Measurements from ENCODE around the gene CAPN11.
"Not testable (repeated sequence)": the region's sequence is repeated elsewhere in the genome, so short reads cannot be mapped to it uniquely, and the experiment has no call there.

CAPN11 gene

DNA sequence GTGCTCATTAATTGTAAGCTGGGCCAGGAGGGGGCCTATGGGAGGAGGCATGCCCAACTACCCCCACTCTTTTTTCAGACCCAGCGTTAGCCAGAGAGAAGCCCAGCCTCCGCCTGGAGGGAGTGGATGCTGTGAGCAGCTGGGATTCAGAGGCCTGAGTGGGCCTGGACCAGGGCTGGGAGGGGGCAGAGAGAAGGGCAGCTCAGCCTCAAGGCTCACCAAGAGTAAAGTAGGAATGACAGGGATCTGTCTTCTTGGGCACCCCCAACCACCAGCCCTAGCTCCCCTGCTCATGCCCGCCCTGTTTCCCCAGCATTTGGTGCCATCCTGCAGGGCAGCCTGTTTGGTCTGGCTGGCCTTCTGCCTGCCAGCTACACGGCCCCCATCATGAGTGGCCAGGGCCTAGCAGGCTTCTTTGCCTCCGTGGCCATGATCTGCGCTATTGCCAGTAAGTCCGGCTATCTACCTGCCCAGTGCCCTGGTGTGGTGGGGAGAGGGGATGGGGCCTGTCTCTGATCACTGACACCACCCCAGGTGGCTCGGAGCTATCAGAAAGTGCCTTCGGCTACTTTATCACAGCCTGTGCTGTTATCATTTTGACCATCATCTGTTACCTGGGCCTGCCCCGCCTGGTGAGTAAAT, 71.5 kb downstream of the CAPN11 start:
- no peak for DNase-seq

DNA sequence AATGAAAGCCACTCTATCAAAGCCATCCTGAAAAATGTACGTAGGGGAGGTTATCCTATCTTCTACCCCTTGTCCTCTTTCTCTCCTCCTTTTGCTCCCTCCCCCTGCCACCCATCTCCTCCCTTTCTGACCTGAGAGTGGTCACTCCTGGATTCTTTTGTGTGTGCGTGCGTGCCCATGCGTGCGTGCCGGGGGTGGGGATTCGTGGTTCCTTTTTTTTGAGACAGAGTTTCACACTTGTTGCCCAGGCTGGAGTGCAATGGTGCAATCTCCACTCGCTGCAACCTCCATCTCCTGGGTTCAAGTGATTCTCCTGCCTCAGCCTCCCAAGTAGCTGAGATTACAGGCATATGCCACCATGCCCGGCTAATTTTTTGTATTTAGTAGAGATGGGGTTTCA, 72.8 kb downstream of the CAPN11 start:
- DNase-seq, result not testable (repeated sequence)

DNA sequence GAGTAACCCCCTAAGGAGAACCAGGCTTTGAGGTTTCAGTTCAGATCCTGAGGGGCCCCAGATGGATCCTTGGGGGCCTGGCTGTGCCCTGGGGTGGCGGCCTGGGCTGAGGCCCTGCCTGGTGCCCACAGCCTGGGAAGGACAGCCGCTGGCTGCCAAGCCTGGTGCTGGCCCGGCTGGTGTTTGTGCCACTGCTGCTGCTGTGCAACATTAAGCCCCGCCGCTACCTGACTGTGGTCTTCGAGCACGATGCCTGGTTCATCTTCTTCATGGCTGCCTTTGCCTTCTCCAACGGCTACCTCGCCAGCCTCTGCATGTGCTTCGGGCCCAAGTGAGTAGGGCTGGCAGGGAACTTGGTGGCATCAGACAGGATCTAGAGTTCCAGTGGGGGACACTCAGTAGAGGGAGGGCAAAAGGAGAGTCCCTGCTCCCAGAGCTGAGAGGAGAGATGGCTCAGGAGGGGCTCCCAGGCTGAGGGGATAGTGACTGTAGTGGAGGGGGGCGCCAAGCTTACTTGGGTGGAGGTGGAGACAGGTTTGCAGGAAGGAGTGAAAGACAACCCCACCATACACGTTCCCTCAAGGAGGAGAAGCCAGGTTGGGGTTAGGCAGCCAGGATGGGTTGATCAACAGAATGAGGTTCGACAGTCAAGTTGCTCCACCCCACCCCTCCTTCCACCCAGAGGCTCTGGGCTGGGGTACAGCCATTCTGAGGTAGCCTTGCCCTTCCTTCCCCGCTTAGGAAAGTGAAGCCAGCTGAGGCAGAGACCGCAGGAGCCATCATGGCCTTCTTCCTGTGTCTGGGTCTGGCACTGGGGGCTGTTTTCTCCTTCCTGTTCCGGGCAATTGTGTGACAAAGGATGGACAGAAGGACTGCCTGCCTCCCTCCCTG, 74.3 kb downstream of the CAPN11 start:
- DNase-seq, result no peak

DNA sequence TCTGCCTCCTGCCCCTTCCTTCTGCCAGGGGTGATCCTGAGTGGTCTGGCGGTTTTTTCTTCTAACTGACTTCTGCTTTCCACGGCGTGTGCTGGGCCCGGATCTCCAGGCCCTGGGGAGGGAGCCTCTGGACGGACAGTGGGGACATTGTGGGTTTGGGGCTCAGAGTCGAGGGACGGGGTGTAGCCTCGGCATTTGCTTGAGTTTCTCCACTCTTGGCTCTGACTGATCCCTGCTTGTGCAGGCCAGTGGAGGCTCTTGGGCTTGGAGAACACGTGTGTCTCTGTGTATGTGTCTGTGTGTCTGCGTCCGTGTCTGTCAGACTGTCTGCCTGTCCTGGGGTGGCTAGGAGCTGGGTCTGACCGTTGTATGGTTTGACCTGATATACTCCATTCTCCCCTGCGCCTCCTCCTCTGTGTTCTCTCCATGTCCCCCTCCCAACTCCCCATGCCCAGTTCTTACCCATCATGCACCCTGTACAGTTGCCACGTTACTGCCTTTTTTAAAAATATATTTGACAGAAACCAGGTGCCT, 75.0 kb downstream of the CAPN11 start:
- no peak for DNase-seq

Measured in stimulated activated CD4-positive, alpha-beta T cell treated with anti-CD3 and anti-CD28 coated beads, Interleukin-4, amount 100 ng/mL, for 4 hours (primary cell).